ENCODE data around the gene TARBP1. TPM values are rescaled to one million over a fixed set of nuclear protein-coding genes. Genes with fewer than 3 reads are reported as not detected.
A peak's percentile ranks its signal among the peaks of the same experiment; 100 is the strongest.

The TARBP1 gene
- total and polyA plus RNA-seq, 2 of the 13 experiments (the other 11 are each of a cell fraction or from before 2014, with no cell fraction given): 37.7 to 67.0 TPM

- no peak for TF ChIP-seq ZNF687 (CRISPR knock-in tag; IDR thresholded peaks at IDR 0.05)
- TF ChIP-seq RORA (CRISPR knock-in tag; IDR thresholded peaks at IDR 0.05): no peak
- TF ChIP-seq ZNF790 (CRISPR knock-in tag; IDR thresholded peaks at IDR 0.05; ENCODE audit: borderline replicate concordance): no peak
- TF ChIP-seq ZFP36L2 (CRISPR knock-in tag; IDR thresholded peaks at IDR 0.05): no peak
- TF ChIP-seq KLF15 (CRISPR knock-in tag; IDR thresholded peaks at IDR 0.05; ENCODE audit: borderline replicate concordance): no peak
- no peak for TF ChIP-seq YY1 (IDR thresholded peaks at IDR 0.05; ENCODE audit: insufficient read depth, insufficient replicate concordance, low read depth, low read length)
- TF ChIP-seq FOXM1 (CRISPR knock-in tag; IDR thresholded peaks at IDR 0.05): no peak
- no peak for TF ChIP-seq POLR2AphosphoS5 (IDR thresholded peaks at IDR 0.05; ENCODE audit: low read depth, low read length)
- no peak for TF ChIP-seq SOX6 (IDR thresholded peaks at IDR 0.05)
- peak; percentile 77 for TF ChIP-seq SOX6 (CRISPR knock-in tag; IDR thresholded peaks at IDR 0.05)
- no peak for TF ChIP-seq ZNF75D (CRISPR knock-in tag; IDR thresholded peaks at IDR 0.05; ENCODE audit: borderline replicate concordance)
- peak; percentile 95 for TF ChIP-seq CEBPG (CRISPR knock-in tag; IDR thresholded peaks at IDR 0.05)
- no peak for TF ChIP-seq ZNF296 (CRISPR knock-in tag; conservative IDR thresholded peaks at IDR 0.05)
- TF ChIP-seq, protein P1, sequence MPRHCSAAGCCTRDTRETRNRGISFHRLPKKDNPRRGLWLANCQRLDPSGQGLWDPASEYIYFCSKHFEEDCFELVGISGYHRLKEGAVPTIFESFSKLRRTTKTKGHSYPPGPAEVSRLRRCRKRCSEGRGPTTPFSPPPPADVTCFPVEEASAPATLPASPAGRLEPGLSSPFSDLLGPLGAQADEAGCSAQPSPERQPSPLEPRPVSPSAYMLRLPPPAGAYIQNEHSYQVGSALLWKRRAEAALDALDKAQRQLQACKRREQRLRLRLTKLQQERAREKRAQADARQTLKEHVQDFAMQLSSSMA (CRISPR knock-in tag; IDR thresholded peaks at IDR 0.05): no peak
- no peak for TF ChIP-seq RBFOX2 (IDR thresholded peaks at IDR 0.05; ENCODE audit: low read depth, low read length)
- no peak for TF ChIP-seq NPAS2 (CRISPR knock-in tag; IDR thresholded peaks at IDR 0.05; ENCODE audit: borderline replicate concordance)
- 0 out of 2 replicates have a peak, but pooled peaks have one; percentile 22 for TF ChIP-seq SP4 (CRISPR knock-in tag; IDR thresholded peaks at IDR 0.05)
- no peak for TF ChIP-seq ZNF235 (CRISPR knock-in tag; IDR thresholded peaks at IDR 0.05; ENCODE audit: borderline replicate concordance)
- TF ChIP-seq, protein P2, sequence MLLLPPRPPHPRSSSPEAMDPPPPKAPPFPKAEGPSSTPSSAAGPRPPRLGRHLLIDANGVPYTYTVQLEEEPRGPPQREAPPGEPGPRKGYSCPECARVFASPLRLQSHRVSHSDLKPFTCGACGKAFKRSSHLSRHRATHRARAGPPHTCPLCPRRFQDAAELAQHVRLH (CRISPR knock-in tag; IDR thresholded peaks at IDR 0.05; ENCODE audit: borderline replicate concordance, low read depth): 0 out of 2 replicates have a peak, but pooled peaks have one; percentile 24
- TF ChIP-seq, protein P3, sequence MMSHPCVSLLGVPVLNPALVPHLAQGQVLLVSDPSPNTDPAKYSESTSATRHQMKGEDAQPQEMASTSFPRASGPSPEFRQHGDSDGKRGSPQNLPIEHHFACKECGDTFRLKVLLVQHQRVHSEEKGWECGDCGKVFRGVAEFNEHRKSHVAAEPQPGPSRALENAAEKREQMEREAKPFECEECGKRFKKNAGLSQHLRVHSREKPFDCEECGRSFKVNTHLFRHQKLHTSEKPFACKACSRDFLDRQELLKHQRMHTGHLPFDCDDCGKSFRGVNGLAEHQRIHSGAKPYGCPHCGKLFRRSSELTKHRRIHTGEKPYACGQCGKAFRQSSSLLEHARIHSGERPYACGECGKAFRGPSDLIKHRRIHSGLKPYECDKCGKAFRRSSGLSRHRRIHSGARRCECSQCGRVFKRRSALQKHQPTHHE (CRISPR knock-in tag; IDR thresholded peaks at IDR 0.05; ENCODE audit: borderline replicate concordance): no peak
- no peak for TF ChIP-seq KLF9 (CRISPR knock-in tag; IDR thresholded peaks at IDR 0.05; ENCODE audit: low read depth)
Measured at GRCh38 chr1:234486858-234487840, 8.2 kb upstream of the TARBP1 start (continued).
